LNCaP clone FGC (cell line): Measurements from ENCODE around the gene POLH.

Experiments used
- DNase-seq: peaks from one replicate; pipeline ENCODE4 v3.0.0-alpha.2; 2011; ENCODE audit warnings: low read depth
- H3K4me3 ChIP-seq: 2 replicates; pipeline ENCODE4 v1.5.1; 2011; ENCODE audit warnings: mild to moderate bottlenecking, low read depth, low read length, control low read depth
- CTCF ChIP-seq: IDR thresholded peaks from 2 replicates; pipeline ENCODE4 v1.5.1; 2012; ENCODE audit warnings: mild to moderate bottlenecking; ENCODE audit not compliant: control insufficient read depth, insufficient read depth; ENCODE audit errors: extremely low read depth

The POLH gene

GRCh38 chr6:43634702-43635303 lies 58.8 kb downstream of the POLH start:
- no peak overlapping the region for H3K4me3 ChIP-seq
- no peak for DNase-seq
- no peak for TF ChIP-seq CTCF

GRCh38 chr6:43635387-43636307 lies 59.7 kb downstream of the POLH start, which contains the start of gene MAD2L1BP:
MAD2L1BP (plus strand) TSS chr6:43635840; CDS start chr6:43635876, 36 bp downstream.
- DNase-seq, result no peak

GRCh38 chr6:43636308-43636659 lies 60.3 kb downstream of the POLH start:
- no peak for TF ChIP-seq CTCF
- peak overlapping the region; percentile 73 for H3K4me3 ChIP-seq
- no peak for DNase-seq

More at GRCh38 chr6:43635387-43636307, 59.7 kb downstream of the POLH start, which contains the start of gene MAD2L1BP:
- peak within 1 kb of the TSS; percentile 73 for H3K4me3 ChIP-seq
- TF ChIP-seq CTCF, result no peak

GRCh38 chr6:43639984-43640800 lies 64.2 kb downstream of the POLH start:
- no peak for DNase-seq
- TF ChIP-seq CTCF, result no peak
- no peak overlapping the region for H3K4me3 ChIP-seq

GRCh38 chr6:43644940-43645612 lies 69.1 kb downstream of the POLH start, which contains the start of gene RSPH9:
RSPH9 (plus strand) TSS chr6:43645036; CDS start chr6:43645099, 63 bp downstream.
- no peak within 1 kb of the TSS for H3K4me3 ChIP-seq
- no peak for TF ChIP-seq CTCF
- no peak for DNase-seq

GRCh38 chr6:43645613-43645964 lies 69.6 kb downstream of the POLH start:
- no peak for TF ChIP-seq CTCF
- H3K4me3 ChIP-seq, result no peak overlapping the region
- no peak for DNase-seq
